Measurements from ENCODE around the gene QSOX2. TPM values are rescaled to one million over a fixed set of nuclear protein-coding genes. Genes with fewer than 3 reads are reported as not detected.

Gene QSOX2
- total RNA-seq, 2 experiments from 2014 or later, result 17.8 to 18.2 TPM

GRCh38 chr9:136170006-136170901, 75.4 kb downstream of the QSOX2 start:
- POLR2A ChIA-PET, result no interaction called here
- CTCF ChIA-PET, result interaction anchor here (0.6 to 1.8 kb wide), 6 partner anchors 8 to 203 kb away, joined by 3 to 8 read pairs (median 4); no protein-coding TSS in a partner anchor

GRCh38 chr9:136169495-136169894, 76.1 kb downstream of the QSOX2 start:
- CTCF ChIA-PET, result no interaction called here
- POLR2A ChIA-PET, result no interaction called here

GRCh38 chr9:136163248-136163850, 82.3 kb downstream of the QSOX2 start:
- CTCF ChIA-PET, result no interaction called here

DNA sequence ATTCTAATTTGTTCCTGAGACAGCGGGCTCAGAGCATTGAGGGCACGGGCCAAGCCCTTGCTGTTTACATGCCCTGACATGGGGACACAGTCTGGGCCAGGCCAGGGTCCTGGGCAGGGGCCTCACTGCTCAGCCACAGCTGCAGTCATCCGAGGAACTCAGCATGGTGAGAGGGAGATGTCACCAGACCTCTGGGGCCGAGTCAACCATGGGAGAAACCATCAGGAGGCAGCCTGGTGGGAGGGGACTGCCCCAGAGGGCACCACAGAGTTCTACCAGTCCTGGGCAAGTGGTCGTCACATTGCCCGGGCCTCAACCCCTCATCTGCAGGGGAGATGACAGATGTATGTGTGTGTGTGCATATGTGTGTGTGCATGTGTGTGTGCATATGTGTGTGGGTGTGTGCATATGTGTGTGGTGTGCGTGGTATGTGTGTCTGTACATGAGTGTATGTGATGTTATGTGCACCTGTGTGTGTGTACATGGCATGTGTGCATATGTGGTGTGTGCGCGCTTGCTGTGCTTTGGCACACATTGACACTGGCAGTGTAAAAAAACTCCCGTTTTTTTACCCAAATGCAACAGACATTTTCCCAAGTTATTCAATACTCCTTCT, 84.5 kb downstream of the QSOX2 start:
- CTCF ChIA-PET, result no interaction called here
- POLR2A ChIA-PET, result no interaction called here

More at GRCh38 chr9:136163248-136163850, 82.3 kb downstream of the QSOX2 start:
- POLR2A ChIA-PET, result no interaction called here

GRCh38 chr9:136160381-136160841, 85.2 kb downstream of the QSOX2 start:
- ChIA-PET CTCF (no interaction called here), POLR2A (no interaction called here)

- ChIA-PET CTCF (no interaction called here), POLR2A (no interaction called here)
Observed at GRCh38 chr9:136159851-136160250, 85.8 kb downstream of the QSOX2 start.

DNA sequence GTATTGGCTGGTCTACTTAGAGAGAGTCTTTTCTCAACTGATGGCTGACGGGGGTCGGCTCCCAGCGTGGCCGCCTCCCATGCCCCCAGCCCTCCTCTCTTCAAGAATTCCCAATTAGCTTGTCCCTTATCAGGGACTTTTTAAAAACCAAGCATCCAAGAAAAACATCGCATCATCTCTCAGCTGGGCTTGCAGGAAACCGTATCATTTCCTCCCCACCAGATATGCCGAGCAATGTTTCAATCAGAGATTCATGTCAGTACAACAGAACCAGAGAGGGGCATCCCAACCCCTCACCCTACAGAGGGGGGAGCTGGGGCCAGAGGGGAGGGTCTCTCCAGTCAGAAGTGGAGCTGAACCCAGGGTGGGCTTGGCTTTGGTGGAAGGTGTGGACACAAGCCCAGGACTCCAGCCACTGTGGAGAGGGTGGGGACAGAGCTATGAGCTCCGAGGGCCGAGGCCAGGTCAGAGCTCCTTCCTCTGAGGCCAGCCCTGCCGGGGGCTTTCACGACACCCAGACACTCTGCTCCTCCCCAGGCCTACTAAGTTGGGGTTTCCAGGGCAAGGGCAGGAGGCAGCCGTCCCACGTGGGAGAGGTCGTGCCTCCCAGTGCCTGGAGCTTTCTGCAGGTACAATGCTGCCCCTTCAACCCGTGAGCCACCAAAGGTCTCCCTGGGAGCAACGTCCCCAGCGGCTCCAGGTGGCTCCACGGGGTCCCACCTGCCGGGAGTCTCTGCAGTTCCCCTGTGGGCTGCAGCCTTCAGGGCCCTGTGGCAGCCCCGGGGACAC, 87.9 kb downstream of the QSOX2 start:
- POLR2A ChIA-PET, result no interaction called here

More for the DNA sequence above, 87.9 kb downstream of the QSOX2 start:
- CTCF ChIA-PET, result interaction anchor here (1.5 kb wide), 1 partner anchor 13 kb away, joined by 3 read pairs; no protein-coding TSS in a partner anchor

Other genes starting within 250 kb of the QSOX2 start
- gene NACC2, start 150.5 kb downstream of the QSOX2 start, total RNA-seq, result 1 to 10 TPM; 8.4 to 8.5 TPM
- gene TMEM250, start 126.9 kb downstream of the QSOX2 start, total RNA-seq, result 10 to 100 TPM; 40.6 to 41.7 TPM
- gene LHX3, start 40.7 kb downstream of the QSOX2 start, total RNA-seq, result not detected
- not detected for gene CCDC187, start 58.3 kb upstream of the QSOX2 start, total RNA-seq
- gene GPSM1, start 81.7 kb upstream of the QSOX2 start, total RNA-seq, result 1 to 10 TPM; 7.5 to 8.6 TPM
- gene DNLZ, start 117.9 kb upstream of the QSOX2 start, total RNA-seq, result 10 to 100 TPM; 29.6 to 31.8 TPM
- gene CARD9, start 127.9 kb upstream of the QSOX2 start, total RNA-seq, result 1 to 10 TPM; 1.8 to 2.7 TPM
- gene SNAPC4, start 154.4 kb upstream of the QSOX2 start, total RNA-seq, result 10 to 100 TPM; 23.4 to 24.5 TPM
- 10 to 100 TPM; 55.7 to 55.8 TPM for gene ENTR1, start 164.8 kb upstream of the QSOX2 start, total RNA-seq
- 100 to 1,000 TPM; 117 to 120 TPM for gene PMPCA, start 164.8 kb upstream of the QSOX2 start, total RNA-seq
- gene INPP5E, start 194.0 kb upstream of the QSOX2 start, total RNA-seq, result 10 to 100 TPM; 15.9 to 16.5 TPM
- gene SEC16A, start 237.2 kb upstream of the QSOX2 start, total RNA-seq, result 10 to 100 TPM; 78.7 to 80.9 TPM